HG02798 (cell line): ENCODE data around the gene ARX.

ENCODE experiments used
- ATAC-seq: cut with Tn5 transposase; IDR thresholded peaks from one replicate; pipeline ENCODE4 v1.9.1; 2021; ENCODE audit warnings: mild to moderate bottlenecking; ENCODE audit not compliant: unreplicated experiment, poor library complexity

Gene ARX

DNA sequence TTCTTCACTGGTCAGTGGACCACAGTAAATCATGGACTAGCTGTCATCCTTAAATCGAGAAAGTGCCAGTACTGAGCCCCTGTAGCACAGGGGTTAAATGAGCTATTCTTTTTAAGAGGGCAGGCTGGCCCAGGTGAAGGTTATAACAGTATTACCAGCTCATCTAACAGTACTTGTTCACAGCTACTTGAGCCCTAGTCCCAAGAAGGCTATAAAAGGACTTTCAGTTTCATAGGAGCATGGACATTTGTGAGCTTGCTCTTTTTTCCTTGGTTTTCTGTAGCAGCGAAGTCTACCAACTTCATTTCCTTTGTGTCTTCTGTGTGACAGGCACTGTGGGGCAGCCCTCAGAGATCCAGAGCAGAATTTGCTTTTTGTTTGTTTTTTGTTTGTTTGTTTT is 61.0 kb downstream of the ARX start:
- ATAC-seq: no peak
